ENCODE data around the gene CTSL.
"Not testable (repeated sequence)": the region's sequence is repeated elsewhere in the genome, so short reads cannot be mapped to it uniquely, and the experiment has no call there.

The CTSL gene

GRCh38 chr9:87751423-87751822 is 25.5 kb downstream of the CTSL start:
- TF ChIP-seq CTCF (conservative IDR thresholded peaks at IDR 0.05; ENCODE audit: low read depth, low read length): no peak
- no peak overlapping the region for H3K4me3 ChIP-seq (ENCODE audit: low read depth, low read length)
- DNase-seq (ENCODE audit: low read depth): no peak

- H3K4me3 ChIP-seq (ENCODE audit: low read depth, low read length): no peak overlapping the region
- no peak for DNase-seq (ENCODE audit: low read depth)
Observed at GRCh38 chr9:87751868-87752267, 25.9 kb downstream of the CTSL start.

GRCh38 chr9:87753313-87753712 is 27.4 kb downstream of the CTSL start:
- no peak overlapping the region for H3K4me3 ChIP-seq (ENCODE audit: low read depth, low read length)
- TF ChIP-seq CTCF (conservative IDR thresholded peaks at IDR 0.05; ENCODE audit: low read depth, low read length): no peak
- DNase-seq (ENCODE audit: low read depth): no peak

More at GRCh38 chr9:87751868-87752267, 25.9 kb downstream of the CTSL start:
- TF ChIP-seq CTCF (conservative IDR thresholded peaks at IDR 0.05; ENCODE audit: low read depth, low read length): no peak

GRCh38 chr9:87758330-87758729 is 32.4 kb downstream of the CTSL start:
- H3K4me3 ChIP-seq (ENCODE audit: low read depth, low read length); DNase-seq (ENCODE audit: low read depth): not testable (repeated sequence)

GRCh38 chr9:87759980-87760379 is 34.1 kb downstream of the CTSL start:
- DNase-seq (ENCODE audit: low read depth); H3K4me3 ChIP-seq (ENCODE audit: low read depth, low read length): not testable (repeated sequence)

- DNase-seq (ENCODE audit: low read depth): no peak
- H3K4me3 ChIP-seq (ENCODE audit: low read depth, low read length): no peak overlapping the region
- TF ChIP-seq CTCF (conservative IDR thresholded peaks at IDR 0.05; ENCODE audit: low read depth, low read length): no peak
Observed at GRCh38 chr9:87760529-87760928, 34.6 kb downstream of the CTSL start.

- no peak for TF ChIP-seq CTCF (conservative IDR thresholded peaks at IDR 0.05; ENCODE audit: low read depth, low read length)
- no peak for DNase-seq (ENCODE audit: low read depth)
- H3K4me3 ChIP-seq (ENCODE audit: low read depth, low read length): no peak overlapping the region
Observed at GRCh38 chr9:87763286-87763685, 37.4 kb downstream of the CTSL start.

GRCh38 chr9:87765521-87765920 is 39.6 kb downstream of the CTSL start:
- no peak overlapping the region for H3K4me3 ChIP-seq (ENCODE audit: low read depth, low read length)
- no peak for DNase-seq (ENCODE audit: low read depth)
- no peak for TF ChIP-seq CTCF (conservative IDR thresholded peaks at IDR 0.05; ENCODE audit: low read depth, low read length)

Data from choroid plexus epithelial cell (primary cell).